Urothelium cell line (cell line): ENCODE results near the gene SPRR3.
"Not testable (repeated sequence)": the region's sequence is repeated elsewhere in the genome, so short reads cannot be mapped to it uniquely, and the experiment has no call there.

ENCODE experiments used
- DNase-seq: peaks from one replicate; pipeline ENCODE4 v3.0.0; 2011; ENCODE audit warnings: low spot score, mixed read lengths
- FAIRE-seq: peaks from 2 replicates; lab custom pipeline; 2011; peaks lifted over from hg19 to GRCh38; lab: Jason Lieb, UNC

The SPRR3 gene

DNA sequence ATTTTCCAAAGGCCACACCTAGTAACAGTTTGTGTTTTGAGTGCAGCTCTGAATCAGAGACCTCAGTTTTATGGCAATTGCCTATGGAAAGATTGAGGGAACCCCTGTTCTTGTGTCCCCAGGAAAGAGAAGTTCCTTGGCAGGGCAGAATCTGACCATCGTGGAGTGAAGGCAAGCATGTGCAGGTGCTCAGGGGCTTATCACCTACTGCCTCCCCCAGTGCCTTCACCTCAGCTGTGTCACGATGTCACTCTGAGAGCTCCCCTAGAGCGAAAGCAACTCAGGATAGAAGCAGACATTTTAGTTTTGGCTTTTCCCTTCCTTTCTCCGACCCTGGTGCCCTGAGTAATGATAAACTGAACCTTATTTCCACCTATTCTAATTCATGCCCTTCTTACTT is 19.5 kb upstream of the SPRR3 start:
- DNase-seq (no peak), FAIRE-seq (no peak)

DNA sequence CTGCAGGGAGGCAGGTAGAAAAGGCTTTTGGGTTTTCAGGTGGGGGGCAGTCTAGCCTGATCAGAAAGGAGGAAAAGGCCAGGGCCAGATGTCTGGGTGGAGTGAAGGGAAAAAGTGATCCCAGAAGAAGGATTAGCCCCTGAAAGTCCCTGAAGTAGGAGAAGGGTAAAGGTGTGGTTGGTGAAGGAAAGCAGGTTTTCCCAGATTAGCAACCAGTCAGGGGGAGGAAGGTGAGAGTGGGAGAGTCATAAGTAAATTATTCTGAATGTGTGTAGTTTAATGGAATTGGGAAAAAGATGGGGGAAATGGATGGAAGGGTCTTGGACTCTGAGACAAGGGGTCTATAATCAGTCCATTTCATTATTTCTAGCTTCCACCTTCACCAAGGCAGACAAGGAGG is 18.3 kb upstream of the SPRR3 start:
- FAIRE-seq (no peak), DNase-seq (no peak)

- FAIRE-seq (no peak), DNase-seq (no peak)
Measured at GRCh38 chr1:152983743-152984142, 17.8 kb upstream of the SPRR3 start, which contains the start of gene SPRR1A. Gene SPRR1A, plus strand, starts transcription at chr1:152984081. Its CDS starts 1,150 bp downstream, at chr1:152985231.

- DNase-seq (no peak), FAIRE-seq (no peak)
Measured at GRCh38 chr1:152986578-152986977, 15.0 kb upstream of the SPRR3 start.

DNA sequence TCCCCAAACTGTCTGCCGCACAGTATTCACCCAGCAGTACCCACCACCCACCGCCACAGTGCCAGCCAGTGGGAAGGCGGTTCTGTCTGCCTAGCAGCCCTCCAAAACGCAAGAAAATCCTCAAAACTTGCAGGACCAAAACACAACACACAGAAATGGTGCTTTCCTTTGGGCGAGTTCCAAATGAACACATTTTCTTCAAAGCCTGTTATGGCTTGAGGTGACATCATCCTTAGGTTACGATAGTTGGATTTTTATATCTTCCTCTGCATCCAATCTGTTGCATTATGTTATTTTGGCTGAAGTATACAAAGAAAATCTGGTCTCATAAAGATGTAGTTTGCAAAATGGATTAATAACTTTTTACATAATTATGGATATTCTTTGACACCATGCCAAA is 8.4 kb upstream of the SPRR3 start:
- no peak for DNase-seq
- peak; percentile 32 for FAIRE-seq

DNA sequence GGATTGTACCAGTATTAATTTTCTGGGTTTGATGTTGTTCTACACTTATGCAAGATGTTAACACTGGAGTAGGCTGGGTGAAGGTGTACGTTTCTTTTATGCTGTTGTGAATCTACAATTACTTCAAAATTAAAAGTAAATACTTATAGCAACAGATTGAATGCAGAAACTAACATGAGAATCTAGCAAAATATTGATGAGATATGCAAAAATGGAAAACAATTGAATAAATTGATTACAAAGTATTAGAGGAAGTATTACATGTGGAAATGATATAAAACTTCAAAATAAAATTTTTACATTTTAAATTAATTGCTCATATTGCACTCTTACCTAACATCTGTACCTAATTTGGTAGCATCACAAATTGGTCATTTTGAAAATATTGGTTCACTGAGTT is 5.7 kb upstream of the SPRR3 start:
- no peak for DNase-seq
- no peak for FAIRE-seq

DNA sequence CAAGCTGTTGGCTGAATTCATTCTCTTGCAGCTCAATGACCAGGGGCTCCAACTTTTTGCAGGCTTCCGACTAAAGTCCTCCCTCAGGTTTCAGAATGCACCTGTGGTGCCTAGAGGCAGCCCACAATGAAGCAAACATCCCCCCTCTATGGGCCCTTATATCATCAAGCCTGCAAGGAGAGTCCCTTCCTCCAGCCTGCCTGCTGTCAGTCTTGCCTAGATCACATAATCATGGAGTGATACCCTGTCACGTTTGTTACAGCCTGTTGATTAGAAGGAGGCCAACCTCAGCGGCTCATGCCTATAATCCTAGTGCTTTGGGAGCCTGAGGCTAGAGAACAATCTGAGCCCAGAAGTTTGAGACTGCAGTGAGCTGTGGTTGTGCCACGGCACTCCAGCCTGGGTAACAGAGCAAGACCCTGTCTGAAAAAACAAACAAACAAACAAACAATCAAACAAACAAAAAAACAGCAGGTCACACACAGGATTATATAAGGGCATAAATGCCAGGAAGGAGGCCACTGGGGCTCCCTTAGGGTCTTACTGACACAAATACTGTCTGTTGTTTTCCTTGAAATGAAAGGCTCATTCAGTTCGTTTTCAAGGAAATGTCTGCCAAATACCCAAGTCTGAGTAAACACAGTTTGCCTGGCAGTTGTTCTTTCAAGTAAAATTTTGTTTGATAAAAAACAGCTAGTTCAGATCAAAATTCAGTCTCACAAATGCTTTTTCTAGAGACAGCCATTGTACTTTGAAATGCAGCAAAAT is 4.7 kb upstream of the SPRR3 start:
- no peak for FAIRE-seq
- no peak for DNase-seq

DNA sequence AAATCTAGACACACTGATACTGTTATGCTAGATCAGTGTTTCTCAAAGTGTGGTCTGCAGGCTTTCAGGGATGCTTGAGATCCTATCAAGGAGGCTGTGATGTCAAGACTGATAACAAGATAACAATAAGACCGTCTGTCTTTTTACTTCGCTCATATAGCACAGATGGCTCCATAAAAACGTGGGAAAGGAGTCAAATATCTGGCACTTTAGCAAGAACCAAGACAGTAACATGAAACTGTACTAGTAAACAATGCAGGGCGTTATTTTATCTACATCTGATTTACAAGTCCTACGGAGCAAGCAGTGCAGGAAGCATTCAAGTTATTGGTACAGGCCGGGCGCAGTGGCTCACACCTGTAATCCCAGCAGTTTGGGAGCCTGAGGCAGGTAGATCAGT is 3.6 kb upstream of the SPRR3 start:
- FAIRE-seq, result no peak
- DNase-seq, result no peak

- DNase-seq, result no peak
- FAIRE-seq, result no peak
Measured at GRCh38 chr1:152998476-152998875, 3.1 kb upstream of the SPRR3 start.

DNA sequence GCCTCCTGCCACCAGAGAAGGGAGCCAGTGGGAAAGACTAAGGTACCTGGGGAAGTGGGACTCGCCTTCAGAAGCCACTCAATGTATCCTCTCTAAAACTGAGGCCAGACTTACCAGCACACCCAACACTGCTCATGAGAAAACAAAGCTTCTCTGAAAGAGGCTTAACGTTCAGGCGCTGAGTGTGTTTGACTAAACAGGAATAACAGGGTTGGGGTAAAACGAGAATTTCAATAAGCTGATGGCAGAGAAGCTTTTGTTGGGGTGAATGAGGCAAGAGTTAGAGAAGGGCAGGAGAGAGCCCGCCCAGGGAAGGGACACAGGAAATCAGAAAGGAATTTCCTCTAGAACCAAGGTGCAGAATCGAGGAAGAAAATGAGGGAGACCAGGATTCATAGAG is 1.7 kb upstream of the SPRR3 start:
- DNase-seq (no peak), FAIRE-seq (no peak)

DNA sequence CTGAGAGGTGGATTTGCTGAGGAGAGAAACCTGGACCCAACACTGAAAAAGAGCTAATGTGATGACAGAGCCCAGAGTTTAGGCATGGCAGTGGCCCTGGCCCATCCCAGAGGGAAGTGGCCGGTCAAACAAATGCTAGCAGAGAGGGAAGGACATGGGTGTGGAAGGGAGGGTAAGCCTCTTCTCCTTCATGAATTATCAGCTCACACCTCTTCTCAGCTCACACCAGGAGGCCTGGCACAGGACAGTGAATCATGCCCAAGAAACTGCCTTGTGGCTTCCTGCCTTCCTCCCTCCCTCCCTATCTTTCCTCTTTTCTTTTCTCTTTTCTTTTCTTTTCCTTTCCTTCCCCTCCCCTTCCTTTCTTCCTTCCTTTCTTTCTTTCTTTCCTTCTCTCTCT is 1.3 kb upstream of the SPRR3 start:
- no peak for FAIRE-seq
- no peak for DNase-seq

- not testable (repeated sequence) for FAIRE-seq, DNase-seq
Measured at GRCh38 chr1:153011235-153011758, 9.7 kb downstream of the SPRR3 start.

- FAIRE-seq, result not testable (repeated sequence)
Measured at GRCh38 chr1:153021829-153022228, 20.3 kb downstream of the SPRR3 start.

DNA sequence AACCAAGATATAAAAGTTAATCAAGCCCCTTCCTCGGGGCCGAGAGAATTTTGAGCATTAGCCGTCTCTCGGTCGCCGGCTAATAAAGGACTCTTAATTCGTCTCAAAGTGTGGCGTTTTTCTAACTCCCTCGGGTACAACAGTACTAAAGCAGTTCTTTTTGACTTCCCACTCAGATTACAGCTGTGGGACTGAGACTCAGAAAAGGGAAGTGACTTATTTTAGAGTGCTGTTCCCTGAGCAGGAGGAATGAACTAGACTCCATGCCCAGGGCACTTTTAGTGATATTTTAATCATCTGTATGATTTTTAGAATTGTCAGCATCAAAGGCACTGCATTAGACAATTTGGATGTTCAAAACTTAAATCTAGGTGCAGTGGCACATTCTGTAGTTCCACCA is 20.8 kb downstream of the SPRR3 start:
- DNase-seq, FAIRE-seq: not testable (repeated sequence)

More at GRCh38 chr1:153021829-153022228, 20.3 kb downstream of the SPRR3 start:
- DNase-seq, result not testable (repeated sequence)

GRCh38 chr1:153023109-153023508 is 21.6 kb downstream of the SPRR3 start:
- DNase-seq (no peak), FAIRE-seq (no peak)

- DNase-seq (no peak), FAIRE-seq (no peak)
Measured at GRCh38 chr1:153024413-153024812, 22.9 kb downstream of the SPRR3 start.

GRCh38 chr1:153025797-153026196 is 24.2 kb downstream of the SPRR3 start:
- DNase-seq (no peak), FAIRE-seq (no peak)

DNA sequence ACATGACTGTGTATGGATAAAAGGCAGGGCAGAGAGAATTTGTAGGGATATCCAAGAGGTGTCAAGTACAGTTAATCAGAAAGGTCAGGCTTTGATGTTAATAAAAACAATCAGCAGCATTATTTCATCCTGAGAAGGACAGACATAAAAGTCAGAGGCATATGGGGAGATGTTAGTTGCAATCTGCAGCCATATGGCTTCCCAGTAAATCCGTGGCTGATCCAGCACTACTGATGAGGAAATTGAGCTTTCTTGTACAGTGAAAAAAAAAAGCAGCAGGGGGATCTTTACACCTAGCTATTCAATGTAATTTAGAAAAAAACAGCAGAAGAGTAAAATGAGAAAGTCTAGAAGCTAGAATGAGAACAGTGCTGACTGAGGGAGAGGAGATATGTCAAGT is 27.2 kb downstream of the SPRR3 start:
- FAIRE-seq (no peak), DNase-seq (no peak)

- DNase-seq (no peak), FAIRE-seq (no peak)
Measured at GRCh38 chr1:153030895-153031294, 29.3 kb downstream of the SPRR3 start, which contains the start of gene SPRR1B. Gene SPRR1B, plus strand, starts transcription at chr1:153031203. Its CDS starts 1,143 bp downstream, at chr1:153032346.

GRCh38 chr1:153032073-153032472 is 30.5 kb downstream of the SPRR3 start:
- FAIRE-seq, result no peak
- no peak for DNase-seq

GRCh38 chr1:153032677-153033308 is 31.2 kb downstream of the SPRR3 start:
- FAIRE-seq (no peak), DNase-seq (peak; percentile 80)

- FAIRE-seq (no peak), DNase-seq (no peak)
Measured at GRCh38 chr1:153035211-153035610, 33.7 kb downstream of the SPRR3 start.
